Vagina (tissue), 2 donors: ENCODE results near the gene IFNE.

Experiments used
- POLR2A ChIP-seq, 2 donors: fragments of 450-650 bp; IDR thresholded peaks; one replicate each; pipeline ENCODE4 v1.6.1; 2017; ENCODE audit warnings: antibody characterized with exemption in 2 of 2, mild to moderate bottlenecking in 2 of 2, moderate library complexity in 2 of 2
- TF ChIP-seq, protein P1 (sequence below), 3 experiments: fragments of 450-650 bp in 2 of 3; fragments of 200-600 bp in 1 of 3; sonication (generic) in 1 of 3; IDR thresholded peaks; one replicate each; pipeline ENCODE4 v1.5.1; 2017 to 2019; ENCODE audit warnings: antibody characterized with exemption in 3 of 3, mild to moderate bottlenecking in 2 of 3, moderate library complexity in 2 of 3

DNA sequence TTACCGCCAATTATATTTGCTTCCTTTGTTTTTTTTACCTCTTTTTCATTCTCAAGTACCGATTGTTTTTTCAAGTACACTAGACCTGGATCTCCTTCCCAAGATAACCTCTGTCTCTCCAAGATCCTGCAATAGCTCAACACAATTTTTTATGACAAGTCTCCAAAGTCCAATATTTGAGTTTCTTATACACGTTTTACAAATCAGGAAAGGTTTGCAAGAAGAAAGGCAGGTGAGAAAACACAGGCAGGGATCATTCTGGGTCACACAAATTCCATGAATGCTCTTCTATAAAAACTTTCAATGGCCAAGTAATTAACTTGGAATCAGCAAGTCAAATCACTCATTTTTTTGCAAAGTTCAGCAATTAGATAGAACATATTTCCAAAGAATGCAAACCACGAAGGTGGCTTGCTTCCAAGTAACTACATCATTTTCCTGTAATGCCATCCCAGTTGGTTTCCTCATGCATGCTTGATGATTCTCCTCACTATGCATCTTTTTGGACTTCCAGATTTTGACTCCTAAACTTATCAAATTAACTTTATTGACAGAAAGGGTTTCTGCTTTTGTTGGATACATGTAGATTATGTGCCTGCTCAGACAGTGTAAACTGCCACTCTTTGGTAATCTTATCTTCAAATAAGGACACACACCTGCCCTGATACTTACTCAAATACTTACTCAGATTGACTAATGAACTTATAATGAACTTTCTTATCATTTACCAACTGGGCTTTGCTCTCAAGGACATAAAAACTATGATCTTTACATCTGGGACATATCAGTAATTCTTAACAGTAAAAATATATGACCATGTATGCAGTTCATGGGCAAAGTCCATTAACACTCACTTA lies 24.7 kb upstream of the IFNE start:
- TF ChIP-seq, protein P1, sequence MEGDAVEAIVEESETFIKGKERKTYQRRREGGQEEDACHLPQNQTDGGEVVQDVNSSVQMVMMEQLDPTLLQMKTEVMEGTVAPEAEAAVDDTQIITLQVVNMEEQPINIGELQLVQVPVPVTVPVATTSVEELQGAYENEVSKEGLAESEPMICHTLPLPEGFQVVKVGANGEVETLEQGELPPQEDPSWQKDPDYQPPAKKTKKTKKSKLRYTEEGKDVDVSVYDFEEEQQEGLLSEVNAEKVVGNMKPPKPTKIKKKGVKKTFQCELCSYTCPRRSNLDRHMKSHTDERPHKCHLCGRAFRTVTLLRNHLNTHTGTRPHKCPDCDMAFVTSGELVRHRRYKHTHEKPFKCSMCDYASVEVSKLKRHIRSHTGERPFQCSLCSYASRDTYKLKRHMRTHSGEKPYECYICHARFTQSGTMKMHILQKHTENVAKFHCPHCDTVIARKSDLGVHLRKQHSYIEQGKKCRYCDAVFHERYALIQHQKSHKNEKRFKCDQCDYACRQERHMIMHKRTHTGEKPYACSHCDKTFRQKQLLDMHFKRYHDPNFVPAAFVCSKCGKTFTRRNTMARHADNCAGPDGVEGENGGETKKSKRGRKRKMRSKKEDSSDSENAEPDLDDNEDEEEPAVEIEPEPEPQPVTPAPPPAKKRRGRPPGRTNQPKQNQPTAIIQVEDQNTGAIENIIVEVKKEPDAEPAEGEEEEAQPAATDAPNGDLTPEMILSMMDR (IDR thresholded peaks at IDR 0.05) = no peak
- no peak for TF ChIP-seq POLR2A (IDR thresholded peaks at IDR 0.05)
